ENCODE measurements around the gene CCSAP. TPM values are rescaled to one million over a fixed set of nuclear protein-coding genes. Genes with fewer than 3 reads are reported as not detected.

CCSAP gene
- total and polyA plus RNA-seq, 2 donors: 3.0 to 14.2 TPM

DNA sequence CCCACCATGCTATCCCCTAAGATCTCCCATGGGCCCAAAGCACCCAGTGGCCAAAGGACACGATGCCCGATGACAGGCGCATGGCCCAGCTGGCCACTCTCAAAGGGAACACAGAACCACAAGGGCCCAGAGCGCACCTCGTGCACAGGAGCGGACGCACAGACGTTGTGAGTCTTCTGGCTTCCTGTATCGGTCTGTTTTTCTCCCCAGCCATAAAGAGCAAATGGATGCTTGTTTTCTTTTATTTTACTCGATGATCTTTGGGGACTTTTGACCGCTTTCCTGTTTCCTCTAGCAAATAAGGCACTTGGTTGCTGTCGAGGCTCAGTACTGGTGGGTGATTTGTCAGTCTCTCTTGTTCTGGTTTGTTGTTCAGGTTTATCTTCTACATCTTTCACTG lies 16.2 kb downstream of the CCSAP start:
- Histone ChIP-seq H3K36me3 (ENCODE audit: insufficient read depth) (no peaks in the 10 kb centered on the region), H3K27ac (ENCODE audit: low read depth) (no peak overlapping the region), H3K4me3 (ENCODE audit: low read depth, low read length) (no peak overlapping the region), H3K4me1 (ENCODE audit: insufficient read depth) (no peaks in the 10 kb centered on the region)
- 96% methylated on average over 12 of the region's 12 CpGs for WGBS
- no peak for DNase-seq (ENCODE audit: extremely low spot score)

DNA sequence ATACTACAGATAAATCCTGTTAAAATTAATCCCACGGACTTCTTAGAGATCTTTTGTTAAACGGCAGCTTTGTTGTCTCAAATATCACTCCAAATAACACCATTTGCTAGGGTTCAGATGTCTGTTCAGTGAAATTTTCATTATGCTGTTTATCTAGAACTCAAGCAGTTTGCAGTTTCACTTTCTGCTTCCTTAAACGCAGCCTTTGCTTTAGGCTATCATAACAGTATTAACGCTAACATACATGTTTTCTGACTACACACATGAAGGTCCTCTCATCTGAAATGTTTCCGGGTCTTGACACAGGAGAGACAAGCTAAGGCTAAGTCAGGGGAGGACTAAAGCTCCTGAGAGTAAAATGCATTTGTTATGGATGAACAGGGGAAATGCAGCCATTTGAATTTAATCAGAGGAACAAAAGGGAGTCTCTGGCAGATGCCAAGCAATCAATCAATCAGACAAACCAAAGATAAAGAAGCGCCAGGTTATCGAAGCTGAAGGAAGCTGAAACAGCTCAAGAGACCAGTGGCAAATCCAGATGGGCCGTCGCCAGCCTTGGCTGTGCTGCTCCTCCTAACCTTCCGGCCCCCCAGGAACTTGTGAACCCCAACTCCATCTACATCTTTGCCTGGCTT lies 16.9 kb downstream of the CCSAP start:
- WGBS: 61% methylated on average over 10 of the region's 10 CpGs

GRCh38 chr1:229325401-229325800 lies 17.4 kb downstream of the CCSAP start:
- no peak for DNase-seq (ENCODE audit: extremely low spot score)
- Histone ChIP-seq H3K36me3 (ENCODE audit: insufficient read depth) (no peaks in the 10 kb centered on the region), H3K4me1 (ENCODE audit: insufficient read depth) (no peaks in the 10 kb centered on the region), H3K4me3 (ENCODE audit: low read depth, low read length) (no peak overlapping the region), H3K27ac (ENCODE audit: low read depth) (no peak overlapping the region)
- WGBS: 52% methylated on average over 2 of the region's 2 CpGs

More for the DNA sequence above, 16.9 kb downstream of the CCSAP start:
- Histone ChIP-seq H3K27ac (ENCODE audit: low read depth) (no peak overlapping the region), H3K36me3 (ENCODE audit: insufficient read depth) (no peaks in the 10 kb centered on the region), H3K4me1 (ENCODE audit: insufficient read depth) (no peaks in the 10 kb centered on the region), H3K4me3 (ENCODE audit: low read depth, low read length) (no peak overlapping the region)
- DNase-seq (ENCODE audit: extremely low spot score): no peak

DNA sequence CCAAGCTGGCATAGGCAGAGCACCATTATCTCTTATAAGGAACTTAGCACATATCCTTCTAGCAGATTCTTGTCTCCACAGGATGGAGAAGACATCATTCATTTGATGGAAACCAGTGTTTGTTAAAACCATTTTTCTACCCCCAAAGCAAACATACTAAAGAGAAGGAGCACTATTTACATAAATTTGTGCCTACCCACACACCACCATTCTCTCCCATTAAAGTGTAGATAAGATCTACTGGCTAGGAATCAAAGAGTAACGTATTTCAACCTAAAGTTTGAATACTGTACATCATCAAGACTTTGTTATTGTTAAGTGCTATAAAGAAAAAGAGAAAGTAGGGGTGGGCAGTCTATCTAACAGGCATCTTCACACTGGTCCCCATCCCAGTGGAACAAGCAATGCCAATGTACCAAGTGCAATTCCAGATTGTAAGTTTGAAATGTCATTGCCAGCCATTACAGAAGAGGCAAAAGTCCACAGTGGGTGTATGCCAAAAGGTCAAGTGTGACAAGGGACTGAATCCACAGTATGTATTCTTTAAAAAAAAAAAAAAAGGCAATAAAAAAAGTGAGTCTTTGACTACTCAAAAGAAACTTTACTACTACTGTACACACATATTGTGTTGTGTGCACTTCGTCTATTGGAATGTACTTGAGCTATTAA lies 18.8 kb downstream of the CCSAP start:
- H3K36me3 ChIP-seq (ENCODE audit: insufficient read depth): peaks cover 4% of the 10 kb centered on the region
- no peaks in the 10 kb centered on the region for H3K4me1 ChIP-seq (ENCODE audit: insufficient read depth)
- H3K4me3 ChIP-seq (ENCODE audit: low read depth, low read length): no peak overlapping the region
- 82% methylated on average over 2 of the region's 2 CpGs for WGBS
- H3K27ac ChIP-seq (ENCODE audit: low read depth): no peak overlapping the region
- no peak for DNase-seq (ENCODE audit: extremely low spot score)

- Histone ChIP-seq H3K4me3 (ENCODE audit: low read depth, low read length) (no peak overlapping the region), H3K27ac (ENCODE audit: low read depth) (no peak overlapping the region), H3K4me1 (ENCODE audit: insufficient read depth) (no peaks in the 10 kb centered on the region), H3K36me3 (ENCODE audit: insufficient read depth) (peaks cover 4% of the 10 kb centered on the region)
- DNase-seq (ENCODE audit: extremely low spot score): no peak
- 92% methylated on average over 7 of the region's 7 CpGs for WGBS
Observed at GRCh38 chr1:229323201-229323600, 19.6 kb downstream of the CCSAP start.

- 96% methylated on average over 7 of the region's 7 CpGs for WGBS
- no peak for DNase-seq (ENCODE audit: extremely low spot score)
Observed at GRCh38 chr1:229319487-229319886, 23.4 kb downstream of the CCSAP start.

DNA sequence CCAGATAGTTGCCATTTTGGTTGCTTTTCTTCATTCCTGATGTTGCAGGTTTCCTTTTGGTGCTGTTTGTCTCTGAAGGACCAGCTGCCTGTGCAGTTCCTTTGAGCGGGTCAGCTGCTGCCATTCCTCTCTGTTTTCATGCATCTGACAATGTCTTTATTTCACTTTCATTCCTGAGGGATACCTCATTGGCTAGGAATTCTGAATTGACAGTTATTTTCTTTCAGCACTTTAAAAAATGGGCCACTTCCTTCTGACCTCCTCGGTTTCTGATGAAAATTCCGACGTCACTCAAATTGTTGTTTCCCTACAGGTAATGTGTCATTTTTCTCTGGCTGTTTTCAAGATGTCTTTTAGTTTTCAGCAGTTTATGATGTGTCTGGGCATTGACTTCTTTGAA lies 24.8 kb downstream of the CCSAP start:
- H3K27ac ChIP-seq (ENCODE audit: low read depth): no peak overlapping the region
- 90% methylated on average over 4 of the region's 4 CpGs for WGBS
- H3K4me1 ChIP-seq (ENCODE audit: insufficient read depth): no peaks in the 10 kb centered on the region
- H3K36me3 ChIP-seq (ENCODE audit: insufficient read depth): peaks cover 4% of the 10 kb centered on the region
- DNase-seq (ENCODE audit: extremely low spot score): no peak
- H3K4me3 ChIP-seq (ENCODE audit: low read depth, low read length): no peak overlapping the region

More at GRCh38 chr1:229319487-229319886, 23.4 kb downstream of the CCSAP start:
- H3K4me1 ChIP-seq (ENCODE audit: insufficient read depth): no peaks in the 10 kb centered on the region
- no peak overlapping the region for H3K4me3 ChIP-seq (ENCODE audit: low read depth, low read length)
- H3K36me3 ChIP-seq (ENCODE audit: insufficient read depth): peaks cover 4% of the 10 kb centered on the region
- no peak overlapping the region for H3K27ac ChIP-seq (ENCODE audit: low read depth)

- DNase-seq (ENCODE audit: extremely low spot score): no peak
- 62% methylated on average over 2 of the region's 2 CpGs for WGBS
- no peak overlapping the region for H3K27ac ChIP-seq (ENCODE audit: low read depth)
- no peaks in the 10 kb centered on the region for H3K4me1 ChIP-seq (ENCODE audit: insufficient read depth)
- no peak overlapping the region for H3K4me3 ChIP-seq (ENCODE audit: low read depth, low read length)
- H3K36me3 ChIP-seq (ENCODE audit: insufficient read depth): peaks cover 4% of the 10 kb centered on the region
Observed at GRCh38 chr1:229316166-229316565, 26.7 kb downstream of the CCSAP start.

DNA sequence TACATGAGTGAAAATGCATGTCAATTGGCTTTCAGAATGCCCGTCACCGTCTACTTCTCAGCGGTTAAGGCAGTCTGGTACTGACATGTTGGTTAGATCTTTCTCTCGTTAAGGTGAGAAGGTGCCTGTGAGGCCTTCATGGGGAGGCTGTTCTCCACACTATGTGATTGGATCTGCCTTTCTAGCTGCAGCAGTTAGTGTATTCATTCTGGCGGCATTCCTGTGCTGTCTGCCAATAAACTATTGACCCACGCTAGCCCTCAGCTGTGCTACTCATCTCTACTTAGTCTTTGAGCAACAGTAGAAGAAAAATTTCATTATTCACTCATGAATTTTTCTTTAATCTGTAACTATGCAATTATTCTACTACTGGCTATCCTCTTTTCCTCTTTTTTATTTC lies 32.0 kb downstream of the CCSAP start:
- Histone ChIP-seq H3K4me3 (ENCODE audit: low read depth, low read length) (no peak overlapping the region), H3K27ac (ENCODE audit: low read depth) (no peak overlapping the region), H3K4me1 (ENCODE audit: insufficient read depth) (no peaks in the 10 kb centered on the region), H3K36me3 (ENCODE audit: insufficient read depth) (peaks cover 1% of the 10 kb centered on the region)
- 77% methylated on average over 6 of the region's 6 CpGs for WGBS
- no peak for DNase-seq (ENCODE audit: extremely low spot score)

- Histone ChIP-seq H3K4me3 (ENCODE audit: low read depth, low read length) (no peak overlapping the region), H3K4me1 (ENCODE audit: insufficient read depth) (no peaks in the 10 kb centered on the region), H3K27ac (ENCODE audit: low read depth) (no peak overlapping the region), H3K36me3 (ENCODE audit: insufficient read depth) (peaks cover 1% of the 10 kb centered on the region)
- 94% methylated on average over 2 of the region's 2 CpGs for WGBS
- no peak for DNase-seq (ENCODE audit: extremely low spot score)
Observed at GRCh38 chr1:229309684-229310083, 33.2 kb downstream of the CCSAP start.

DNA sequence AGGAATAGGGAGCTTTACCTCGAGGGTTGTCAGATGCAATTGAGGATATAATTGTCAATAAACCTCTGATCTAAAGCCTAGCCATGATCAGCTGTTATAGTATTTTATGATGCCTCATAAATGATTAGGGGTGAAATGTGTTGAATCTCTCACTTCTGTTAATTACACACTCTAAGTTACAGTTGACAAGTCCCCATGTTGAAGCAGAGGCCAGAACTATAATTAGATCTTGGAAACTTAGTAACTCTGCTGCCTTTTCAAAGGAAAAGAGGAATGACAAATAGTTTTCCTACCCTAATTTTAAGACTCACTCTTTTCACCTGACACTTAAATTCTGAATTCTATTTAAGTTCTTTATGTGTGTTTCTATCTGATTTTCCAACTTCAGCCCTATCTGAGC lies 33.8 kb downstream of the CCSAP start:
- Histone ChIP-seq H3K4me3 (ENCODE audit: low read depth, low read length) (no peak overlapping the region), H3K36me3 (ENCODE audit: insufficient read depth) (peaks cover 1% of the 10 kb centered on the region), H3K4me1 (ENCODE audit: insufficient read depth) (no peaks in the 10 kb centered on the region), H3K27ac (ENCODE audit: low read depth) (no peak overlapping the region)
- WGBS: 54% methylated on average over 1 of the region's 1 CpG
- DNase-seq (ENCODE audit: extremely low spot score): no peak

- Histone ChIP-seq H3K27ac (ENCODE audit: low read depth) (no peak overlapping the region), H3K4me1 (ENCODE audit: insufficient read depth) (no peaks in the 10 kb centered on the region), H3K36me3 (ENCODE audit: insufficient read depth) (peaks cover 1% of the 10 kb centered on the region), H3K4me3 (ENCODE audit: low read depth, low read length) (no peak overlapping the region)
- 76% methylated on average over 2 of the region's 2 CpGs for whole genome bisulfite sequencing
- no peak for DNase-seq (ENCODE audit: extremely low spot score)
Observed at GRCh38 chr1:229305392-229305791, 37.5 kb downstream of the CCSAP start.

DNA sequence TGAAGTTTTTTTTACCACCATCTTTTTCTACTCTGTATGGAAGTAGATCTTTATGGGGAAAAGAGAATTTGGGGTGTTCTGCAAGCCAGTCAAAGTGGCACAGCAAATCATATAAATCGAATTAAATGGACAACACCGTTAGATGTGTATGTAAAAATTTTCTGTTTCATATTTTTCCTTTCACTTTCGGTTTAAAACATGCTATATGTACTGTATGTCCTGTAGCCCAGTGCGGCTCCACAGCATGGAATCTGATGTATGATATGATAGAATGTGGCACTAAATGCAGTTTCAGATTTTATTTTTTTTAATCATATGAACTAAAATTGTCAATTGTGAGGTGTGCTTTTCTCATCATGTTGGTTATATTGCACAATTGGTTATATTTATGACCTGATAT lies 39.0 kb downstream of the CCSAP start:
- Histone ChIP-seq H3K27ac (ENCODE audit: low read depth) (no peak overlapping the region), H3K4me3 (ENCODE audit: low read depth, low read length) (no peak overlapping the region), H3K4me1 (ENCODE audit: insufficient read depth) (no peaks in the 10 kb centered on the region), H3K36me3 (ENCODE audit: insufficient read depth) (peaks cover 3% of the 10 kb centered on the region)
- WGBS: 92% methylated on average over 4 of the region's 4 CpGs
- DNase-seq (ENCODE audit: extremely low spot score): no peak

- Histone ChIP-seq H3K4me3 (ENCODE audit: low read depth, low read length) (no peak overlapping the region), H3K36me3 (ENCODE audit: insufficient read depth) (peaks cover 3% of the 10 kb centered on the region), H3K4me1 (ENCODE audit: insufficient read depth) (no peaks in the 10 kb centered on the region), H3K27ac (ENCODE audit: low read depth) (no peak overlapping the region)
- WGBS: 98% methylated on average over 8 of the region's 8 CpGs
- no peak for DNase-seq (ENCODE audit: extremely low spot score)
Observed at GRCh38 chr1:229302740-229303139, 40.1 kb downstream of the CCSAP start.

Data from urinary bladder (tissue), 4 donors.